DLD1 (cell line): ENCODE results near the gene KRT77.
"Not testable (repeated sequence)": the region's sequence is repeated elsewhere in the genome, so short reads cannot be mapped to it uniquely, and the experiment has no call there.

ENCODE experiments used
- in situ Hi-C: cut with HindIII; loops from 2 replicates; pipeline ENCODE4 v1.10.0; 2017; ENCODE audit warnings: low sequenced_read_pairs

The KRT77 gene

DNA sequence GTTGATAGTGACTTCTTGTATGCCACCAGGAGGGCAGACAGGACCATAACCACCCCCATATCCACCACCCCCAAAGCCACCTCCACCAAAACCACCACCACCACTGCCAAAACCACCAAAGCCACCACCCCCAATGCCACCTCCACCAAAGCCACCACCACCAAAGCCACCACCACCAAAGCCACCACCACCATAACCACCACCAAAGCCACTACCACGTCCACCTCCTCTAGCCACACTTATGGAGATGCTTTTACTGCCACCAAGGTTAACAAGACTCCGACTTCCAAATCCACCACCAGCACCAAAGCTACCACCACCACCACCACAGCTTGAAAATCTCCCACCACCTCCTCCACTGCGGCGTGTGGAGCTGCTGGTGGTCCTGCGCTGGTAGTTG, 23.4 kb downstream of the KRT77 start:
- in situ Hi-C loops: no loop called here

DNA sequence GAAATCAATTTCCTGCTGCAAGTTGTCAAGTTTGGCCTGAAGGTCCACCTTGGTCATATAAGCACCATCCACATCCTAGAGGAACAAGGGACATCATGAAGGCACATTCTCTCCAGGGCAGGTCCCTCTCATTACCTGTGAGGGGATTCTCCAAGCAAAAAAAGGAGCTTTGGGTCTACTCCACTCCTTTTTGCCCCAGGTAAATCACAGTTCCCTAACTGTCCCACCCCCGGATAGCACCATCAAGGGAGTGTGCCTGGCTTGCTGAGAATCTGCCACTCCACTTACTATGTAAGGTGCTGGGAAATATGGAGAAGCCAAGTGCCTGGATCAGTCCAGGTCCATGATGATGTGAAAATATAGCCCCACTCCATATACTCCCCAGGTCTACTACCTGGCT, 25.7 kb downstream of the KRT77 start:
- in situ Hi-C loops: no loop called here

DNA sequence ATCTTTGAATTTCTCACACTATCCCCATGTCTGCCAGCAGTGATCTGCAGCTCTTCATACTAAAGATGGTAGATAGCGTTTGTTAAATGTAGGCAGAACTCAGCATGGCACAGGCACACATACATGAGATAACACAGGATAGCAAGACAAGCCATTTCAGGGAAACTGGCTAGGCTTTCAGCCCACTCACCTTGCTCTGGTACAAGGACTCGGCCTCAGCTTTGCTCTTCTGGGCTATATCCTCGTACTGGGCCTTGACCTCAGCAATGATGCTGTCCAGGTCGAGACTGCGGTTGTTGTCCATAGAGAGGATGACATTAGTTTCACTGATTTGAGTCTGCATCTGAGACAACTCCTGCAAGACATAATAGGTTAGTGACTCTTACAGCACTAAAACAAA, 26.2 kb downstream of the KRT77 start:
- in situ Hi-C loops: no loop called here

DNA sequence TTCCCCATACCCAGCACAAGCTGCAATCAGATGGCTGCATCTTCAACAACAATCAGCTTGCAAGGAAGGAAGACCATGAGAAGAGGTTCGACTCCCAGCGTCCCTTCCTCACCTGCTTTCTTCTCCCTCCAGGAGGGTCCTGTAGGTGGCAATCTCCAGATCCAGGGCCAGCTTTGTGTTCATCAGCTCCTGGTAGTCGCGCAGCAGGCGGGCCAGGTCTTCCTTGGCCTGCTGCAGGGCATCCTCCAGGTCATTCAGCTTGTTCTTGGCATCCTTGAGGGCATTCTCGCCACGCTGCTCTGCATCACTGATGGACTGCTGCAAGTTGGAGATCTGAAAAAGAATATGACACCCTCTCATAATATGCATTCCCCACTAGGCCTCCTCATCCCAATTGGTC, 27.2 kb downstream of the KRT77 start:
- in situ Hi-C loops: no loop called here

DNA sequence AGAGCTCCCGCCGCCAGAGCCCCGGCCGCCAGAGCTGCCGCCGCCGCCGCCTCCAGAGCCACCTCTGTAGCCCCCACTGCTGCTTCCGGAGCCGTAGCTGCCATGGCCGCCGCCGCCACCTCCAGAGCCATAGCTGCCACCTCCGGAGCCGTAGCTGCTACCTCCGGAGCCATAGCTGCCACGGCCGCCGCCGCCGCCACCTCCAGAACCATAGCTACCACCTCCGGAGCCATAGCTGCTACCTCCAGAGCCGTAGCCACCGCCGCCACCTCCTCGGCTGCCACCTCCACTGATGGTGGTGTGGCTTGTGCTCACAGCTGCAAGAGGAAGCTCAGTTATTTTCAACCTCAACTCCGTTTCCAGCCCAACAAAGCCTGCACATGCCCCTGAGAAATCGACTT, 28.0 kb downstream of the KRT77 start:
- in situ Hi-C loops: no loop called here

DNA sequence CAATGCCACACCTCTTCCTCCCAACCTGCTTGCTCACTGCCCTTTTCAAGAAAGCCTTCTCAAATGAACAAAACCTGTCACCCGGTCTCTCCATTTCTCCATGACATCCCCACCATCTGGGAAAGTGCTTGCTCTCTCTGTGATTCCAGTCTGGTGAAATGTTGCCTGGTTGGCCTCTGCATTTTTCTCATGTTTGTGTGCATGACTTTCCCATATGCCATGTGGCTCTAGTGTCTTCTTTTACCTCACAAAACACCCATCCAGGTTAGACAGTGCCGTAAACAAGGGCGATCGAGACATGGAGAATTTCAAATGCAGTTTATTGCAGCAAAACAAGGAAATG, 28.9 kb downstream of the KRT77 start:
- in situ Hi-C loops: no loop called here

DNA sequence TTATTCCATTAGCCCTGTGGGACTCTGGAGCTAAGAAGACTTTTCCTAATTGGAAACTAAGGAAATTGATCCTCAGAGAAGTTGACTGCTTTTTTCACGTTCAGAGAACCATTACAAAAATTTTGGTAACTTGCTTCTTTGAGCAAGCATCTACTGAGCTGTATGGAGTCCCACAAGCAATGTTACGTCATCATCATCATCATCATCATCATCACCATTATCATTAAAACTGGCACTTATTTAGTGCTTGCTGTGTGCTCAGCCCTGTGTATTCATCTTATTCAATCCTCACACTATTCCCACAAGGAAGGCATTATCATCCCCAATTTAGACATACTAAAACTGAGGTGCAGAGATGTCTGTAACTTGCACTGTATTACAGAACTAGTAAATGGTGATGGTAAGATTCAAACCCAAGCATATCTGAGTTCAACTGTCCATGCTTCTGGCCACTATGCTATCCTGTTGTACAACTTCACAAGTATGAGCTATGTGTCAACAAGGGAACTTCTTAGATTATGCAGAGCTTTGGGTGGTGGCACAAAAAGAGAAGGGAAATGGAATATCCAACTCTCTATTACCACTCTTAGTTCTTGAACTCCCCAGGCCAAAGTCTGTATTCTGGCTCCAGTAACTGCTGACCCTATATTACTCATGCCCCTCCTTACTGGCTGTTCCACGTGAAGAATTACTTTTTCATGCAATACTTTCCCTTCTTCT, 29.5 kb downstream of the KRT77 start:
- in situ Hi-C loops: no loop called here

DNA sequence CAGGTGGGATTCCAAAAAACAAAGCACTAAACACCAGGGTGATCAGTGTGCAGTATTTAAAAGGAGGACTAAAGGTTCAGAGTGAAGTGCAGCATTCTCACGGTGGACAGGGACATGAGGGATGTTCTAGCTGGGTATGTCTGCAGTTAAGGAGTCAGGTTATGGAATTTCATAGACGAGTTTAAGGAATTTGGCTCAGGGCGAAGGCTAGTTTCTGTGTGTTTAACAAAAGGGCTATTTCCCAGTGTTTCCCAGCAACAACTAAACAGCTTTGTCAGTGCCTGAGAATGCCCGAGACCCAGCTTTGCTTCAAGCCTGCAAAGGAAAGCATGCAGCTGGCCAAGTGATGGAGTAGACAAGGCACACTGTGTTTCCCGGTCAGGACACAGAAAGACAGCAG, 30.1 kb downstream of the KRT77 start:
- in situ Hi-C loops: no loop called here

DNA sequence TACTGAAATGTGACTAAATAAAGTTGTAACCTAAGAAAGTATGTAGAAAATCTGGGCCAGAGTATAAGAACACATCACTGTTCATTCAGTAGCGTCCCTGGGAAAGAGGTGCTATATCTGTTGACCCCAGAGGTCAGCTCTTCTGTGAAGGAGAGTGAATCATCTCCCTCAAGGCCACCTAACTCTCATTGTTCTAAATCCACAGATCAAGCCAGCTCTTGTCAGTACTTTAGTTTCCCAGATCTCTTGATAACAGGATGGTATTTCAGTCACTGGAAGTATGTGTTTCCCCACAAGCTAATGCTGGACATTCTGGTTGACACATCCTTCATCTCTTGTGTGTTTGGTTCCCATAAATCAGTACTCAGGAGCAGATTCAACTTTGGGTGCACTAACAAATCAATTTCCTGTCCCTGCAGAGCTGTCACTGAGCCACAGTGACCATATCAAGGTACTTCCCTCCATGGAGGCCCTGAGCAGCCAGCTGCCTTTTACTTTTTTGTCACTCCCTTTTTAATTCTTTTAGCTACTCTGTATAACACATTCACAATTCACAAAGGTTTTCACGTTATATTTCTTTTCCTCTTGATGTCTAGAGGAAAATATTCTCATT, 30.9 kb downstream of the KRT77 start:
- in situ Hi-C loops: no loop called here

DNA sequence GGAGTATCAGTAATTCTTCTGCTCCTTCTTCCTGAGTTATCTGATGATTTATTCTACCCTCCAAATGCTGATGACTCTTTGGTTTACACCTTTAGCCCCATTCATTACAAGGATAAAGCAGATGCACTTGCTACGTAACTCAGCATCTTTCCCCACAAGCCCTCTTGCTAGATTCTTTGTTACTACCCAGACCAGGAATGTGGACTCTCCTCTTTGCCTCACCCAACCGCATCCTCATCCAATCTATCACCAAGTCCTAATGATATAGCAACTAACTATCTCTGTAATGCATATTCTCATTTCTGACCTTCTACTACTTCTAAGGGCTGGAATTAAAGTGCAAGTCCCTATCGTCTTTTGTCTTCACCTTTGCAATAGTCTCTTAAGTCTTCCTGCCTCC, 32.4 kb downstream of the KRT77 start:
- in situ Hi-C loops: no loop called here

DNA sequence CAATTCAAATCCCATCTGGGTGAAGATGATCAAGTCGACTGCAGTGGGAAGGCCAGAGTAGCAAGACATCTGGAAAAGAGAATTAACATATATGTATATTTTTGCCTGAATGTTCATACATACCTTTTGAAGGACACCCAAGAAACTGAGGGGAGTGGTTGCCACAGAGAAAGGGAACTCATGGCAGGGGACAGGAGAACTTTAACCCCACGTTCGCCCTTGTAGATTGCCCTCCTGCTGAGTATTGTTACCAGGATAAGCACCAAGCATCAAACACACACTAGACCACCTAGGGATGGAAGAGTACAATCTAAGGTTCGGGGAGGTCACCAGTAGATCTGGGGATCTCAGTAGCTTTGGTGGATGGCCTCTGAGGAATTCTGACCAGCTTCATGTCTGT, 32.8 kb downstream of the KRT77 start:
- in situ Hi-C loops: no loop called here

DNA sequence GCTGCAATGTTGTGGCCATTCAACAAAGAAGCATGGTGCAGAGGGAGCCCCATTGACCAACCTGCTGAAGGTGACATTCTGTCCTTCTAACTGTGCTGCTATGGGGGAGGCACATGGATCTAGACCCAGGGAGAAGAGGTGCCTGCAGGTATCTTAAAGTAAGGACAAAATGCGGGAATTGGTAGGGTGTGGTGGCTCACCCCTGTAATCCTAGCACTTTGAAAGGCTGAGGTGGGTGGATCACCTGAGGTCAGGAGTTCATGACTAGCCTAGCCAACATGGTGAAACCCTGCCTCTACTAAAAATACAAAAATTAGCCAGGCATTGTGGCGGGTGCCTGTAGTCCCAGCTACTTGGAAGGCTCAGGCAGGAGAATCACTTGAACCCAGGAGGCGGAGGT, 33.4 kb downstream of the KRT77 start:
- in situ Hi-C loops: not testable (repeated sequence)

DNA sequence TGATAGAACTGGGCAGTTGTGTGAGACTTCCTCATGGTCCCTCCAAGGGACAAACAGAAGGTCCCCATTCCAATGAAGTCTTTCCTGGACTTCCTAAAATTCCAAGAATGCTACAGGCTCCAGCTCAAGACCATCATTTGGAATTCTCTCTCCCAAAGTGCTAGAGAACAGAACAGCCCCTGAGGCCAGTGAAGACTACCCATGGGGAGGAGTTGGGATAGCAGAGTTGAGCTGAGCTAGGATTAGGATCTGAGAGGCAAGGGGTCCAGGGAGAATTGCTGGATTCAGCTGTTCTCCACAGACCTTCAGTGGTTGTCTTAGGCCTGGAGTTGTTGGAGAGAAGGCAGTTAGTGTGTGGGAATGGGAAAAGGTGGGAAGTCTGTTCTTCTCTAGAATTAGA, 33.9 kb downstream of the KRT77 start:
- in situ Hi-C loops: no loop called here

DNA sequence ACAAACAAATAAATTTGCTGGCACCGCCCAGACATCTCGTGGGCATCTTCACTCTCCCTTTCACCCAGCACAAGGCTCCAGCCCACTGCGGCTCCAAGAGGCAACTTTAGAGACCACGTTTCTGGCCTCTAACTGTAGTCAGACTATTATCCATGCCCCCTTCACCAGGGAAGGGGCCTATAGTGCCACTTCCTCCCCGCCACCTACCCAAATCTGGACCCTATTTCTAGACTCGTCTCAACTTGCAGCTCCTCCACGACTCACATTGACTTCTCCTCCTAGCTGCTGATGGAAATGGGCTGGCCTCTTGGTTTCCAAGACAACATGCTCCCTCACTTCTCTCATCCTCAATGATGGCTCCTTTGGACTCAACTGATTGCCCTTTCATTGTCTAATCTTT, 35.4 kb downstream of the KRT77 start:
- in situ Hi-C loops: no loop called here

DNA sequence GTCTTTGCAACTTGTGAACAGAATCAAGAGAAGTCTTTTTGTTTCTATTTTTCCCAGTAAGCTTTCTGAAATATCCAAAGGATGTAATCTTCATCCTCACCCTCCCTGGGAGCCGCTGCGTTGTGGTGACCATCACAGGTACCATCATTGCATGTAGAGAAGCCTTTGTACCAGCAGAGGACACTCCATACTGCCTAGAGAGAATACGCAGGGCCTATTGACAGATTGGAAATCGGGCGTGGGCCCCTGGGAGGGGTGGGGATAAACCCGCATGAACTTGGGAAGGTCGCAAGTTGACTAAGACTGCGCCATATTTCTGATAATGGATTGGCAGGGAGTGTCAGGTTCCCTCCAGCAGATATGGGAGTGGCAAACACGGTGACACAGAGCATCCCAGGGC, 35.8 kb downstream of the KRT77 start:
- in situ Hi-C loops: no loop called here

DNA sequence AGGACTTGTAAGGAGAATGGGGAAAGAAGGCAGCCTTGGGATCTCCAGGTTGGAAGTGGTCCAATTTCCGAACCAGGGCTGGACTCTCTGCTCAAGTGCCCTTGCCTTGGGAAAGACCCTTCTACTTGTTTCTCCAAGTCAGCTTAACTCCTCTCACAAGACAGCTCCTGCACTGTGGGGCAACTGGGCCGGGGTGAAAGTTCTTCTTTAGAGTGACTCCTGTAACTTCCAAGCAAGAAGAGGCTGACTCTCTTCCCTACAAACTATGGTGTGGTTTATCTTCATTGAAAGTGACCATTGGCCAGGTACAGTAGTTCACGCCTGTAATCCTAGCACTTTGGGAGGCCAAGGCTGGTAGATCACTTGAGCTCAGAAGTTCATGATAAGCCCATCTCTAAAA, 36.9 kb downstream of the KRT77 start:
- in situ Hi-C loops: no loop called here

DNA sequence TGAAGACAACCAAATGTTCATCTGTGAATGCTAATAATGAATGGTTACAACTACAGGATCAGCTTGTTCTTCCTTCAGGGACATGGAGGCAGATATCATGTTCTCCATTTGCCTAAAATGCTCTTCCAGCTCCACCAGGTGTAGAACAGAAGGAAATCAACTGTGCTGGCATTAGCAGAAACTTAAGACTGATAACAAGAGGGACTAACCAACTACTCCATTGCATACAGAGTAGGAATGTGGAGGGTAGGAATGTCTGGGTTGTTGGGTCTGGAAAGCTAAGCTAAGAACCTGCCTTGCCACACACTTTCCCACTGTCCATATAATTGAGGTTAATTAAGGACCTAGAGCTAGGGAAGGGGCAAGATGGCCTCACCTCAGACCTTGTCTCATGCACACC, 39.9 kb downstream of the KRT77 start:
- in situ Hi-C loops: no loop called here

DNA sequence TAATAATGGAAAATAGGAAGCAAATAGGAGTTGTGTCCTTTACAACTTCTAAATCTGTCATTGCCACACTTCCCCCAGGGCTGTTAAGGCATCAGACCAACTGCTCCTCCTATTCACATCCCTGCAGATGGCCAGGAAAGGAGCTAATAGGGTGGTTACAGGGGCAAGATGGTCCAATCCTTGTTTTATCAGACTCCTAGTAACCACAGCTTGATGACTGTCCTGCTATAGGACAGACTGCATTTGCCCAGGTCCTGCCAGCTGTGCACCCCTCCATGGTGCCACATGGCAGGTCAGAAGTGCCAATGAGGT, 40.5 kb downstream of the KRT77 start:
- in situ Hi-C loops: no loop called here

DNA sequence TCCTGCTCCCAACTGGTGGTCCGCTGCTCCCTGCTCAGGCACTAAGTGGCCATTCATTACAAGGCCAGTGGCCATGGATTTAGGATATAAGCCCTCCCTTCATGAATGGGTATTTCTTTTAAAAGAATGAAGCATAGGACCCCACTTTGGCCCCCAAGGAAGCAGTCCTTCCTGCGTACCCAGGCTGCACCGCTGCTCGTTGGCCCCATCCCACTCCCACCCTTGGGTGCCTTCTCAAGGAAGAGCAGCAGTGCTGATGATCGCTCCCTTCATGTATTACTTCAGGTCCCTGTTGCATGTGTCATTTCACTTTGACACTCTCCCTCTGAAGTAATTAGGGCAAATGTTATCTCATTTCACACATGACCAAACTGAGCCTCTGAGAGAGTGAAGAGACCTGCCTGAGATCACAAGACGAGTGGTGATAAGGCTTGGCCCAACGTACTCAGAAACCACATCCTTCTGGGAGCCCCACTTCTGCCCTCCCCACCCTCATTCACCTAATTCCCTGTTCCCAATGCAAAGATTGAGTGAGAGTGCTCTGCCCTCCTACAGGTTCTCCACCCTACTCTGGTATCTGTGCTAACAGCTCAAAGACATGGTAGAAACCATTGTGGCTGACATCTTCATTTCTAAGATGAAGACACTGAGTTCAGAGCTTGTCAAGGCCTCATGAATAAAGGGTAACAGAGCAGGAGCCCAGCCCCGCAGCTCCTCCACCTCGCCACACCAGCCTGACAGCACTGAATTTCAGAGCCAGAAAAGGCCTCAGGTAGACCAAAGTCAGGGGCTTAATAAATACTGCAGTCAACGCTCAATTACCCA, 41.0 kb downstream of the KRT77 start:
- in situ Hi-C loops: no loop called here

DNA sequence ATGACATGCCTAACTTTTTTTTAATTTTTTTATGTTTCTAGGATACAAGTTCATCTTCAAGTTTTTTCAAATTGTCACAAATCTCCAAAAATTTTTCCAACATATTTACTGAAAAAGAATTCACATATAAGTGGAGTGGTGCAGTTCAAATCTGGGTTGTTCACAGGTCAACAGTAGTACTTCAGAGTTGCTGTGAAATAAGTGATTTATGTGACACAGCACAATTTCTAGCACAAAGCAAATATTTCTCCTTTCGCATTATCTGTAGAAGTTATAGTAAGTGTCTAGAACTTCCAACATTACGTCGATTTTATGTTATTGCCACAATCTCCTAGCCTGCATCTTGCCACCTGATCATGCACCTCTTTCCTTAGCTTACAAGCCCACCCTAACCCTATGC, 41.7 kb downstream of the KRT77 start:
- in situ Hi-C loops: no loop called here

DNA sequence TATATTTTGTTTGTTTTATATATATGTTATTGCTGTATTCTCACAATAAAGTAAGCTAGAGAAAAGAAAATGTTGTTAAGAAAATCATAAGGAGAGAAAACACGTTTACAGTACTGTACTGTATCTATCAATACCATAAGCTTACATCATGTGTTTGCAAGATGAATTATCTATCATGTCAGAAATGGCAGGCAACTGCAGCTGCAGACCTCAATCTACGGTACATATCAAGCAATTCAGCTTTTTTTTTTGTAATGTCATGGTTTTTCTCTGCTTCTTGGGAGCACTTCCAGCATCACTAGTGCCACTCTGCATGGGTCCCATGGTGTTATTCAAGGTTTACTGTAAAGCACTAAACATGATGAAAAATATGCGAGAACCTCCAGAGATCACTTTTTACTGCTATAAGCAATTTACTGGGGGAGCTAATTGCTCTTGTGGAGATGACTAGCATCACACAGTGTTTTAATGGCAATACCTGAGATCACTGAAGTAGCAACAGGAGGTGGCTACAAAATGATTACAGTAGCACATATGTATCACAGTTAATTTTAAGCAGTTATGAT, 42.3 kb downstream of the KRT77 start:
- in situ Hi-C loops: no loop called here

DNA sequence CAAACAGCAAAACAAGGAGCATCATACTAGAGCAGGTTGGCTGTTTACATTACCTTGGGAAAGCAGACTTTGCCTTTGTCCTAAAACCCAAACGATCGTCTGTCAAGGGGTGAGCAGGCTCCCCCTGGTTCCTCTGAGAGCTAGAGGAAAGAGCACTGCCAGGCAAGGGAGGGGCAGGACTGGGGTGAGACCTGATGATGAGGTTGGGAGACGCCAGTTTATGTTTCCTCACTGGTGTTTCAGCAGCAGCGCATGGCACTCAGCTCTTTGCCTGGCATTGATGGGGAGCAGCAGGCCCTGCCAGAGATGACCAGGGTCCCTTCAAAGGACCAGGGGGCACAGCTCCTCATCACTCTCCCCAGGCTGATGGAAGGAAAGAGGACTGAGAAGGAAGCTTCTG, 43.4 kb downstream of the KRT77 start:
- in situ Hi-C loops: no loop called here
